ENCODE results near the gene NDUFA9. TPM values are rescaled to one million over a fixed set of nuclear protein-coding genes. Genes with fewer than 3 reads are reported as not detected.

NDUFA9 gene
- polyA plus RNA-seq, 4 donors = 97.8 to 124 (median 115) TPM

DNA sequence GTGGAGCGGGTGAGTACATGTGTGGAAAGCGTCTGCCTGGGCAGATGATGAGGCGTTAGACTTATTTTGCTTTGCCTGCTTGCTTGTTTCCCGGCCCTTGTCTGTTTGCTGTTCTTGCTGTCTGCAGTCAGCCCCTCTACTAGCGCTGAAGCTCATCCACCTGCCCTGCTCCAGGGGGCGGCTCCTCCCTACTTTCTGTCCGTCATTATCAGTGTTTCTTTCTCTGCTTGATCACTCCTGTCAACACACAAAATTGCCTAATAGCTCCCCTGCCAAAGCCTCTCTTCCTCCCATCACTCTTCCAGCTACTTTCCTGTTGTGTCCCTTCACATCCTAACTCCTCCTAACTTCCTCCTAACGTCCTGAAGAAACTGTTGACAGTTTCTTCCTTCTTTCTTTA, 36.4 kb downstream of the NDUFA9 start:
- no peak for DNase-seq (ENCODE audit: low read depth in 4 of 4, low spot score in 2 of 4)

DNA sequence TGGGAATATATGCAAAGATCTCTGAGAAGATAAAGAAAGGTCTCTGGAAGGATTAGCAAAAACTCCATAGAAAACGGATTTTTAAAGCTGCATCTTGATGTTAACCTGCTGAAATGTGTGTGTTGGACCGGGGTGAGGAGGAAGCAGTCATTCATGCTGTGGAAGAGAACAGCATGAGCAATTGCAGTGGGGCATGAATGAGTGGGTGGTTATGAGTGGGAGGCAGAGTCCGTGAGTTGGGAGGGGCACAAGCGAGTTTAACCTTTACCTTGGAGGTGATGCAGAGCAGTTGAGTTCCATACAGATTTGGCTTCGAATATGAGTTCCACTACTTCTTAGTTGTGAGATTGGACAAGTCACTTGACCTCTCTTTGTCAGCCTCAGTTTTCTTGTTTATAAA, 41.8 kb downstream of the NDUFA9 start:
- DNase-seq (ENCODE audit: low read depth in 4 of 4, low spot score in 2 of 4) = no peak

Other genes with a start within 250 kb of the NDUFA9 start
- not detected for gene FGF6, start 203.3 kb upstream of the NDUFA9 start, polyA plus RNA-seq (ENCODE audit: insufficient read length in 4 of 4)
- gene RAD51AP1, start 110.2 kb upstream of the NDUFA9 start, polyA plus RNA-seq (ENCODE audit: insufficient read length in 4 of 4) = 10 to 100 TPM; 24.4 to 29.0 (median 26.3) TPM
- 10 to 100 TPM; 49.8 to 61.5 (median 59.0) TPM for gene DYRK4, start 86.9 kb upstream of the NDUFA9 start, polyA plus RNA-seq (ENCODE audit: insufficient read length in 4 of 4)
- gene AKAP3, start 63 bp upstream of the NDUFA9 start, polyA plus RNA-seq (ENCODE audit: insufficient read length in 4 of 4) = 1 to 10 TPM; 2.8 to 4.7 (median 3.9) TPM
- 1 to 10 TPM; 3.1 to 4.0 (median 3.5) TPM for gene GALNT8, start 71.3 kb downstream of the NDUFA9 start, polyA plus RNA-seq (ENCODE audit: insufficient read length in 4 of 4)